Activated CD4-positive, alpha-beta T cell treated with anti-CD3 and anti-CD28 coated beads, Interleukin-2, amount 50 U/mL, for 1 hour (primary cell): ENCODE measurements around the gene ATAD1.
"Not testable (repeated sequence)": the region's sequence is repeated elsewhere in the genome, so short reads cannot be mapped to it uniquely, and the experiment has no call there.

Experiments used
- DNase-seq: peaks from one replicate; pipeline ENCODE4 v3.0.0-alpha.2; 2020

The ATAD1 gene

GRCh38 chr10:87751274-87751673 is 66.8 kb downstream of the ATAD1 start:
- DNase-seq, result no peak

- no peak for DNase-seq
Measured at GRCh38 chr10:87750817-87751216, 67.2 kb downstream of the ATAD1 start.

GRCh38 chr10:87750001-87750671 is 67.9 kb downstream of the ATAD1 start:
- DNase-seq, result no peak

GRCh38 chr10:87748244-87748643 is 69.8 kb downstream of the ATAD1 start:
- not testable (repeated sequence) for DNase-seq

- no peak for DNase-seq
Measured at GRCh38 chr10:87746911-87747310, 71.1 kb downstream of the ATAD1 start.

- DNase-seq, result no peak
Measured at GRCh38 chr10:87744606-87745005, 73.4 kb downstream of the ATAD1 start.

- not testable (repeated sequence) for DNase-seq
Measured at GRCh38 chr10:87742992-87743610, 74.9 kb downstream of the ATAD1 start.

- no peak for DNase-seq
Measured at GRCh38 chr10:87740254-87740655, 77.8 kb downstream of the ATAD1 start.

GRCh38 chr10:87739703-87740102 is 78.3 kb downstream of the ATAD1 start:
- no peak for DNase-seq

GRCh38 chr10:87738253-87738652 is 79.8 kb downstream of the ATAD1 start:
- DNase-seq, result not testable (repeated sequence)

- DNase-seq, result no peak
Measured at GRCh38 chr10:87734987-87735827, 82.8 kb downstream of the ATAD1 start.

GRCh38 chr10:87733081-87733480 is 84.9 kb downstream of the ATAD1 start:
- DNase-seq, result no peak

- DNase-seq, result no peak
Measured at GRCh38 chr10:87729940-87730339, 88.1 kb downstream of the ATAD1 start.

GRCh38 chr10:87724789-87725188 is 93.2 kb downstream of the ATAD1 start:
- DNase-seq, result no peak

GRCh38 chr10:87723500-87723899 is 94.5 kb downstream of the ATAD1 start:
- no peak for DNase-seq

GRCh38 chr10:87722716-87723115 is 95.3 kb downstream of the ATAD1 start:
- no peak for DNase-seq

- no peak for DNase-seq
Measured at GRCh38 chr10:87721781-87722180, 96.2 kb downstream of the ATAD1 start.

GRCh38 chr10:87720665-87721064 is 97.4 kb downstream of the ATAD1 start:
- no peak for DNase-seq

- no peak for DNase-seq
Measured at GRCh38 chr10:87716348-87716670, 101.7 kb downstream of the ATAD1 start.

GRCh38 chr10:87715552-87716347 is 102.3 kb downstream of the ATAD1 start:
- DNase-seq, result no peak

GRCh38 chr10:87713707-87714106 is 104.3 kb downstream of the ATAD1 start:
- DNase-seq, result no peak

- no peak for DNase-seq
Measured at GRCh38 chr10:87712913-87713616, 105.0 kb downstream of the ATAD1 start.

GRCh38 chr10:87707254-87707653 is 110.8 kb downstream of the ATAD1 start:
- no peak for DNase-seq
